HEK293 (cell line): ENCODE data around the gene BCAT1.

Source experiments
- CTCF ChIA-PET: fragments of 350-600 bp; formaldehyde crosslinking; extraction: SDS; loops from one replicate; lab custom pipeline; 2021; ENCODE audit warnings: antibody characterized with exemption; lab: Yijun Ruan, JAX
- POLR2A ChIA-PET: fragments of 300-600 bp; formaldehyde crosslinking; extraction: SDS; loops from one replicate; lab custom pipeline; 2020; ENCODE audit warnings: antibody characterized with exemption, inconsistent platforms; lab: Yijun Ruan, JAX
- H3K27ac ChIP-seq: fragments of 200-500 bp; sonication (Bioruptor generic); 2 replicates; pipeline ENCODE4 v1.5.1; 2014; ENCODE audit warnings: low read depth, low read length, control low read depth, inconsistent platforms; ENCODE audit errors: extremely low read depth
- H3K36me3 ChIP-seq, 2 experiments: fragments of 200-500 bp in 1 of 2; sonication (Bioruptor generic) in 1 of 2; 1 replicate in 1 of 2; 2 replicates in 1 of 2; pipeline ENCODE4 v1.5.1; 2014 to 2017; ENCODE audit warnings: inconsistent platforms in 2 of 2, low read length in 2 of 2; ENCODE audit not compliant: control insufficient read depth in 2 of 2, insufficient read depth in 1 of 2
- H3K4me1 ChIP-seq: fragments of 200-500 bp; sonication (Bioruptor generic); 2 replicates; pipeline ENCODE4 v1.5.1; 2014; ENCODE audit warnings: mild to moderate bottlenecking, low read length, inconsistent platforms; ENCODE audit not compliant: control insufficient read depth, insufficient read depth
- H3K4me3 ChIP-seq: 2 replicates; pipeline ENCODE4 v1.5.1; 2011; ENCODE audit warnings: low read depth, mild to moderate bottlenecking, control low read depth, low read length, moderate library complexity
- H3K9me3 ChIP-seq: fragments of 200-500 bp; sonication (Bioruptor generic); 2 replicates; pipeline ENCODE4 v1.5.1; 2014; ENCODE audit warnings: low read depth, low read length, inconsistent platforms; ENCODE audit not compliant: control insufficient read depth, insufficient read depth
- GLI2 ChIP-seq: fragments of 450-650 bp; formaldehyde crosslinking; IDR thresholded peaks from 2 replicates; pipeline ENCODE4; 2017; ENCODE audit warnings: missing biosample characterization, missing genetic modification characterization, low read depth, borderline replicate concordance
- ZNF133 ChIP-seq: fragments of 450-650 bp; formaldehyde crosslinking; IDR thresholded peaks from 2 replicates; pipeline ENCODE4 v1.5.1; 2016; ENCODE audit warnings: missing biosample characterization, missing genetic modification characterization
- ZNF138 ChIP-seq: fragments of 450-650 bp; formaldehyde crosslinking; IDR thresholded peaks from 2 replicates; pipeline ENCODE4 v1.5.1; 2016; ENCODE audit warnings: missing biosample characterization, missing genetic modification characterization, borderline replicate concordance
- ZNF221 ChIP-seq: fragments of 450-650 bp; formaldehyde crosslinking; IDR thresholded peaks from 2 replicates; pipeline ENCODE4 v1.5.1; 2017; ENCODE audit warnings: missing biosample characterization, missing genetic modification characterization, borderline replicate concordance
- ZNF544 ChIP-seq: fragments of 450-650 bp; formaldehyde crosslinking; IDR thresholded peaks from 2 replicates; pipeline ENCODE4 v1.5.0; 2017; ENCODE audit warnings: missing biosample characterization, missing genetic modification characterization
- ZNF549 ChIP-seq: fragments of 450-650 bp; IDR thresholded peaks from 2 replicates; pipeline ENCODE4 v1.5.1; 2018; ENCODE audit warnings: missing biosample characterization, missing genetic modification characterization, mild to moderate bottlenecking, inconsistent platforms, moderate library complexity
- ZNF555 ChIP-seq: fragments of 450-650 bp; formaldehyde crosslinking; conservative IDR thresholded peaks from 2 replicates; pipeline ENCODE4 v1.5.1; 2017; ENCODE audit warnings: missing biosample characterization, mild to moderate bottlenecking, missing genetic modification characterization, inconsistent platforms
- ZNF596 ChIP-seq: fragments of 450-650 bp; IDR thresholded peaks from 2 replicates; pipeline ENCODE4 v1.5.0; 2018; ENCODE audit warnings: missing biosample characterization, mild to moderate bottlenecking, missing genetic modification characterization, moderate library complexity
- ZNF600 ChIP-seq: fragments of 450-650 bp; formaldehyde crosslinking; IDR thresholded peaks from 2 replicates; pipeline ENCODE4 v1.5.1; 2016; ENCODE audit warnings: missing biosample characterization, missing genetic modification characterization
- ZNF610 ChIP-seq: fragments of 450-650 bp; formaldehyde crosslinking; IDR thresholded peaks from 2 replicates; pipeline ENCODE4 v1.5.1; 2016; ENCODE audit warnings: missing biosample characterization, missing genetic modification characterization, borderline replicate concordance
- ZNF624 ChIP-seq: fragments of 450-650 bp; formaldehyde crosslinking; IDR thresholded peaks from 2 replicates; pipeline ENCODE4 v1.5.1; 2017; ENCODE audit warnings: missing biosample characterization, missing genetic modification characterization
- ZNF654 ChIP-seq: fragments of 450-650 bp; formaldehyde crosslinking; IDR thresholded peaks from 2 replicates; pipeline ENCODE4 v1.5.1; 2016; ENCODE audit warnings: low read depth, missing biosample characterization, missing genetic modification characterization
- TF ChIP-seq, protein P1 (sequence below): fragments of 450-650 bp; formaldehyde crosslinking; IDR thresholded peaks from 2 replicates; pipeline ENCODE4 v1.5.1; 2016; ENCODE audit warnings: missing biosample characterization, missing genetic modification characterization, low read depth
- TF ChIP-seq, protein P2 (sequence below): fragments of 450-650 bp; formaldehyde crosslinking; IDR thresholded peaks from 2 replicates; pipeline ENCODE4 v1.5.1; 2016; ENCODE audit warnings: missing biosample characterization, missing genetic modification characterization
- TF ChIP-seq, protein P3 (sequence below): fragments of 450-650 bp; formaldehyde crosslinking; IDR thresholded peaks from 2 replicates; pipeline ENCODE4 v1.5.1; 2016; ENCODE audit warnings: missing biosample characterization, missing genetic modification characterization
- TF ChIP-seq, protein P4 (sequence below): fragments of 450-650 bp; formaldehyde crosslinking; IDR thresholded peaks from 2 replicates; pipeline ENCODE4 v1.5.1; 2016; ENCODE audit warnings: missing biosample characterization, missing genetic modification characterization

The BCAT1 gene

DNA sequence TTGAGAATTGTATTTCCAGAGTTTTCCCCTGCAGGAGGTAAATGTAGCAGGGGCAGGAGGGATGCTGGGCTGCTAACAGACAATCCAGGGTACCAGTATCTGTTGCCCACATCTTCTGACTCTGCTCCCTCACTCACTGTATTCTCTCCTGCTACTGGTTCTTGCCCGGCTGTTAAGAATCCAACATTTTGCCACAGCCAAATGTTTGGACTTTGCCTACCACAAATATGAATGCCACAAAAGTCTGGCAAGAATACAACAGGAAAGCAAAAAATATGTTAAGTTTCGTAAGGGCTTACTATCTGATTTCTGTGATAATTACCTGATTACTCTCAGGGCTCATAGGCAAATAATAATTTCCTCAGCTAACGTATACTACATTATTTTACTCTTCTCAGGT lies 160.0 kb downstream of the BCAT1 start (continued):
- no peak for TF ChIP-seq ZNF555
- no peak for TF ChIP-seq ZNF624
- no peak for TF ChIP-seq ZNF654 (tag by site-specific recombination)
- TF ChIP-seq, protein P1, sequence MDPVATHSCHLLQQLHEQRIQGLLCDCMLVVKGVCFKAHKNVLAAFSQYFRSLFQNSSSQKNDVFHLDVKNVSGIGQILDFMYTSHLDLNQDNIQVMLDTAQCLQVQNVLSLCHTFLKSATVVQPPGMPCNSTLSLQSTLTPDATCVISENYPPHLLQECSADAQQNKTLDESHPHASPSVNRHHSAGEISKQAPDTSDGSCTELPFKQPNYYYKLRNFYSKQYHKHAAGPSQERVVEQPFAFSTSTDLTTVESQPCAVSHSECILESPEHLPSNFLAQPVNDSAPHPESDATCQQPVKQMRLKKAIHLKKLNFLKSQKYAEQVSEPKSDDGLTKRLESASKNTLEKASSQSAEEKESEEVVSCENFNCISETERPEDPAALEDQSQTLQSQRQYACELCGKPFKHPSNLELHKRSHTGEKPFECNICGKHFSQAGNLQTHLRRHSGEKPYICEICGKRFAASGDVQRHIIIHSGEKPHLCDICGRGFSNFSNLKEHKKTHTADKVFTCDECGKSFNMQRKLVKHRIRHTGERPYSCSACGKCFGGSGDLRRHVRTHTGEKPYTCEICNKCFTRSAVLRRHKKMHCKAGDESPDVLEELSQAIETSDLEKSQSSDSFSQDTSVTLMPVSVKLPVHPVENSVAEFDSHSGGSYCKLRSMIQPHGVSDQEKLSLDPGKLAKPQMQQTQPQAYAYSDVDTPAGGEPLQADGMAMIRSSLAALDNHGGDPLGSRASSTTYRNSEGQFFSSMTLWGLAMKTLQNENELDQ (tag by site-specific recombination), result no peak
- TF ChIP-seq ZNF610 (tag by site-specific recombination), result no peak
- TF ChIP-seq, protein P2, sequence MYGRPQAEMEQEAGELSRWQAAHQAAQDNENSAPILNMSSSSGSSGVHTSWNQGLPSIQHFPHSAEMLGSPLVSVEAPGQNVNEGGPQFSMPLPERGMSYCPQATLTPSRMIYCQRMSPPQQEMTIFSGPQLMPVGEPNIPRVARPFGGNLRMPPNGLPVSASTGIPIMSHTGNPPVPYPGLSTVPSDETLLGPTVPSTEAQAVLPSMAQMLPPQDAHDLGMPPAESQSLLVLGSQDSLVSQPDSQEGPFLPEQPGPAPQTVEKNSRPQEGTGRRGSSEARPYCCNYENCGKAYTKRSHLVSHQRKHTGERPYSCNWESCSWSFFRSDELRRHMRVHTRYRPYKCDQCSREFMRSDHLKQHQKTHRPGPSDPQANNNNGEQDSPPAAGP (tag by site-specific recombination), result no peak
- TF ChIP-seq ZNF596 (tag by site-specific recombination), result no peak
- no peak for TF ChIP-seq ZNF133 (tag by site-specific recombination)
- no peak for TF ChIP-seq GLI2 (tag by site-specific recombination)
- TF ChIP-seq ZNF544 (tag by site-specific recombination), result no peak

DNA sequence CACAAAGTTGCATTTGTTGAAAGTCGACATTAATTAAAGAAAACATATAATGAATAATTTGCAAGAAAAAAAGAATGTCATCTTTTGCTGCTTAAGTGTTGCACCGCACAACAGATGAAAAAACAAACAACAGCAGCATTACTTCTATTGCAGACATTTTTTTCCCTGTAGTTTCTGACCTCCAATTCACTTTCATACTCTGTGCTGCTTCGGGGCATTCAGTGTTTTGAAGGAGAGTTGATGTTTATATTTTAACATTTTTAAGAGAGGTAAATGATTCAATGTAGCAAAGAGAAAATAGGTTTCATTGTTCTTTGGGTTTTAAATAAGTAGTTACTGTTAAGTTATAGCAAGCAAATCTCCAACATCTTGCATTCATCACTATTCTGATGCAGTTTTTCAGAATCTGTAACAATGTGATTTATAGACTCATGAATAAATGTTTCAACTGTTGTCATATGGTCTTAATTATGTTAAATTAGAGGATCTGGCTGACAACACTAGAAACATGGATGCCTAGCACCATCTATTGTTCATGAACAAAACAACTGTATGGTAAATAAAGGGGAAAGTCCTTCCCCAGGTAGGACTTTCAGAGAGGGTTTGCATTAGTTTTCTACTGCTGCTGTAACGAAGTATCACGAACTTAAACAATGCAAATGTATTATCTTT lies 168.1 kb downstream of the BCAT1 start:
- Histone ChIP-seq H3K4me3 (no peak overlapping the region), H3K36me3 (no peaks in the 10 kb centered on the region), H3K4me1 (no peaks in the 10 kb centered on the region)
- POLR2A ChIA-PET, result interaction anchor here (0.6 kb wide), 1 partner anchor 80 kb away, joined by 4 read pairs; no protein-coding TSS in a partner anchor
- CTCF ChIA-PET, result interaction anchor here (0.6 kb wide), 3 partner anchors 13 to 1113 kb away, joined by 3 to 9 read pairs (median 4); no protein-coding TSS in a partner anchor
- TF ChIP-seq ZNF654 (tag by site-specific recombination) (peak; percentile 56), ZNF138 (no peak)
- TF ChIP-seq, protein P3, sequence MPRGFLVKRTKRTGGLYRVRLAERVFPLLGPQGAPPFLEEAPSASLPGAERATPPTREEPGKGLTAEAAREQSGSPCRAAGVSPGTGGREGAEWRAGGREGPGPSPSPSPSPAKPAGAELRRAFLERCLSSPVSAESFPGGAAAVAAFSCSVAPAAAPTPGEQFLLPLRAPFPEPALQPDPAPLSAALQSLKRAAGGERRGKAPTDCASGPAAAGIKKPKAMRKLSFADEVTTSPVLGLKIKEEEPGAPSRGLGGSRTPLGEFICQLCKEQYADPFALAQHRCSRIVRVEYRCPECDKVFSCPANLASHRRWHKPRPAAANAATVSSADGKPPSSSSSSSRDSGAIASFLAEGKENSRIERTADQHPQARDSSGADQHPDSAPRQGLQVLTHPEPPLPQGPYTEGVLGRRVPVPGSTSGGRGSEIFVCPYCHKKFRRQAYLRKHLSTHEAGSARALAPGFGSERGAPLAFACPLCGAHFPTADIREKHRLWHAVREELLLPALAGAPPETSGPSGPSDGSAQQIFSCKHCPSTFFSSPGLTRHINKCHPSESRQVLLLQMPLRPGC (tag by site-specific recombination), result no peak
- TF ChIP-seq, protein P4, sequence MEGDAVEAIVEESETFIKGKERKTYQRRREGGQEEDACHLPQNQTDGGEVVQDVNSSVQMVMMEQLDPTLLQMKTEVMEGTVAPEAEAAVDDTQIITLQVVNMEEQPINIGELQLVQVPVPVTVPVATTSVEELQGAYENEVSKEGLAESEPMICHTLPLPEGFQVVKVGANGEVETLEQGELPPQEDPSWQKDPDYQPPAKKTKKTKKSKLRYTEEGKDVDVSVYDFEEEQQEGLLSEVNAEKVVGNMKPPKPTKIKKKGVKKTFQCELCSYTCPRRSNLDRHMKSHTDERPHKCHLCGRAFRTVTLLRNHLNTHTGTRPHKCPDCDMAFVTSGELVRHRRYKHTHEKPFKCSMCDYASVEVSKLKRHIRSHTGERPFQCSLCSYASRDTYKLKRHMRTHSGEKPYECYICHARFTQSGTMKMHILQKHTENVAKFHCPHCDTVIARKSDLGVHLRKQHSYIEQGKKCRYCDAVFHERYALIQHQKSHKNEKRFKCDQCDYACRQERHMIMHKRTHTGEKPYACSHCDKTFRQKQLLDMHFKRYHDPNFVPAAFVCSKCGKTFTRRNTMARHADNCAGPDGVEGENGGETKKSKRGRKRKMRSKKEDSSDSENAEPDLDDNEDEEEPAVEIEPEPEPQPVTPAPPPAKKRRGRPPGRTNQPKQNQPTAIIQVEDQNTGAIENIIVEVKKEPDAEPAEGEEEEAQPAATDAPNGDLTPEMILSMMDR (tag by site-specific recombination), result peak; percentile 36; the same call in 1 of the 2 replicates
- TF ChIP-seq, all 188 proteins: peak for 2
- H3K9me3 ChIP-seq, result no peaks in the 10 kb centered on the region
- no peak overlapping the region for H3K27ac ChIP-seq

DNA sequence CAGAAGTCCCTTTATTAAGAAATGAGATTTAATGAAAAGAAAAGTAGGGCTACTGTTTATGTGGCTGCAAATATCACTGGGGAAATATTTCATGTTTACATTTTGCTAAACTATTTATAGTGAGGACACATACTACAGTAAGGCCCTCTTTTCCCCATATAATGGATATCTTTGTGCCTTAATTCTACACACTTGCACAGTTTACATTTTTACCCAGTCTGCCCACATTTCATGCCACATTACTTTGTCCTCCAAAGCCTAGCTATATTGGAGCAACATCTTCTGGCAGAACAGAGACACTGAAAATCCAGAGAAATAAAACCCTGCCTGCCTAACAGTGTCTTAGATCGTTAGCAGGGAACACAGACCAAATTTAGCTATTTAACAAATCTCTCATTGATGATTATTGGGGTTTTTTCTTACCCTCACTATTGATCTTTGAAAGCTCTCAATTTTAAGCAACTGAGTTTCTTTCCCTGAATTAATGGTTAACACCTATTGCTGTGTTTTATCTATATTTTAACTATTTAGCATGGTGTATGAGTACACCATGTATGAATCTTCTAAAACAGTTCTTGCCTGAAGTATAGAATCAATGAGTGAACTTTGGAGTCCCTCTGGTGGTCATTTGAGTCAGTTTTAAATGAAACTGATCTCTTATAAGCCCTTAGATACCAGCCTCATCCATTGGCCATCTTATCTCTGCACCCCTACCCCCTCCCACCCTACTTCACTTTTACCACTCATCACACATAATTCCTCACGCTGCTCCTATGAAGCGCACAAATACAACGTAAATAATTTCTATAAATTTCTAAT lies 170.2 kb downstream of the BCAT1 start:
- Histone ChIP-seq H3K36me3 (no peaks in the 10 kb centered on the region), H3K27ac (no peak overlapping the region), H3K4me3 (no peak overlapping the region), H3K4me1 (no peaks in the 10 kb centered on the region), H3K9me3 (no peaks in the 10 kb centered on the region)
- ChIA-PET POLR2A (no interaction called here), CTCF (interaction anchor here (0.6 to 1.3 kb wide), 12 partner anchors 10 to 1923 kb away, joined by 3 to 4 read pairs (median 3); no protein-coding TSS in a partner anchor)
- peak; percentile 49 for TF ChIP-seq ZNF654 (tag by site-specific recombination)
- no peak for TF ChIP-seq ZNF549 (tag by site-specific recombination)
- no peak for TF ChIP-seq ZNF600
- TF ChIP-seq, protein P4 (tag by site-specific recombination), result peak; percentile 26; the same call in 1 of the 2 replicates
- TF ChIP-seq ZNF221 (tag by site-specific recombination), result no peak
- TF ChIP-seq, all 188 proteins: peak for 2
